Ovary (tissue), 3 donors: Measurements from ENCODE around the gene CCL13.

Source experiments
- CTCF ChIP-seq, 3 donors: fragments of 450-650 bp in 2 of 3; fragments of 200-600 bp in 1 of 3; IDR thresholded peaks; one replicate each; pipeline versions ENCODE4 v1.5.1 to v1.8.0; 2016 to 2022; ENCODE audit warnings: antibody characterized with exemption in 3 of 3, mild to moderate bottlenecking in 1 of 3
- EP300 ChIP-seq: sonication (generic); formaldehyde crosslinking; IDR thresholded peaks from one replicate; pipeline ENCODE4 v1.6.1; 2017; ENCODE audit warnings: antibody characterized with exemption
- POLR2A ChIP-seq: fragments of 450-650 bp; IDR thresholded peaks from one replicate; pipeline ENCODE4 v1.6.1; 2017; ENCODE audit warnings: antibody characterized with exemption, mild to moderate bottlenecking, moderate library complexity
- donor health status: DM: no; HTN: no; CAD: no.

GRCh38 chr17:34370997-34371395 lies 14.7 kb downstream of the CCL13 start:
- no peak for TF ChIP-seq EP300
- no peak for TF ChIP-seq CTCF (IDR thresholded peaks at IDR 0.05)
- TF ChIP-seq POLR2A, result no peak
